K562 (cell line): ENCODE measurements around the gene MTFR2. TPM values are rescaled to one million over a fixed set of nuclear protein-coding genes. Genes with fewer than 3 reads are reported as not detected.

ENCODE experiments used
- ATAC-seq: fragments of 200-7000 bp; cut with Tn5 transposase; 3 replicates; pipeline ENCODE4 v1.9.1; 2020; ENCODE audit warnings: moderate library complexity
- BruUV-seq: library from RNA; stranded (reverse); fragments of 400-500 nt; replicated peaks from 2 replicates; lab custom pipeline; 2021; lab: Mats Ljungman, UMichigan
- CTCF ChIA-PET: fragments of 300-600 bp; formaldehyde crosslinking; extraction: SDS; loops from one replicate; lab custom pipeline; 2021; ENCODE audit warnings: low intra/inter-chr PET ratio; lab: Yijun Ruan, JAX
- POLR2A ChIA-PET: fragments of 300-600, 350-650 bp; sonication (Branson Sonifier 250); formaldehyde crosslinking; extraction: SDS; loops from one replicate; lab custom pipeline; 2021; ENCODE audit warnings: antibody characterized with exemption, inconsistent platforms; lab: Yijun Ruan, JAX
- DNase-seq, 4 experiments: peaks; one replicate each; pipeline versions ENCODE4 v3.0.0 to v3.0.0-alpha.2; 2011 to 2018; ENCODE audit warnings: low spot score in 3 of 4, mixed read lengths in 3 of 4; ENCODE audit errors: extremely low read depth in 1 of 4
- FAIRE-seq: peaks from 2 replicates; lab custom pipeline; 2011; peaks lifted over from hg19 to GRCh38; lab: Jason Lieb, UNC
- H2AFZ ChIP-seq: 2 replicates; pipeline ENCODE4 v1.6.0; 2011; ENCODE audit warnings: low read depth, low read length, control low read depth, inconsistent platforms
- H3K27ac ChIP-seq: fragments of 200-600 bp; 3 replicates; pipeline ENCODE4 v1.8.0; 2011; ENCODE audit warnings: low read depth, mild to moderate bottlenecking, control low read depth, inconsistent platforms, low read length, moderate library complexity, mixed read lengths; ENCODE audit errors: extremely low read depth
- H3K27me3 ChIP-seq, 2 experiments: fragments of 300-600 bp in 1 of 2; 2 replicates in 1 of 2; 3 replicates in 1 of 2; pipeline versions ENCODE4 v1.6.0 to v1.8.0; 2011; ENCODE audit warnings: inconsistent platforms in 2 of 2, low read length in 2 of 2, mild to moderate bottlenecking in 1 of 2, mixed read lengths in 1 of 2, moderate library complexity in 1 of 2; ENCODE audit not compliant: control insufficient read depth in 2 of 2, insufficient read depth in 2 of 2
- H3K36me3 ChIP-seq: fragments of 300-600 bp; 3 replicates; pipeline ENCODE4 v1.8.0; 2011; ENCODE audit warnings: mild to moderate bottlenecking, low read length, inconsistent platforms; ENCODE audit not compliant: control insufficient read depth, insufficient read depth
- H3K4me1 ChIP-seq, 2 experiments: fragments of 200-600 bp in 1 of 2; replicated peaks in 1 of 2; 2 replicates in 1 of 2; 3 replicates in 1 of 2; pipeline versions ENCODE4 v1.5.1 to v1.8.0; 2011; ENCODE audit warnings: inconsistent platforms in 2 of 2, low read length in 2 of 2, mild to moderate bottlenecking in 1 of 2, mixed read lengths in 1 of 2, moderate library complexity in 1 of 2; ENCODE audit not compliant: control insufficient read depth in 2 of 2, insufficient read depth in 2 of 2
- H3K4me2 ChIP-seq: 2 replicates; pipeline ENCODE4 v1.6.1; 2011; ENCODE audit warnings: low read length, control low read depth, inconsistent platforms, mixed read lengths; ENCODE audit not compliant: insufficient read depth
- H3K4me3 ChIP-seq: fragments of 200-600 bp; sonication (generic), shearing (Covaris generic); 2 replicates; pipeline ENCODE4 v1.5.1; 2016; ENCODE audit warnings: control low read depth, inconsistent platforms
- H3K79me2 ChIP-seq: fragments of 200-600 bp; 3 replicates; pipeline ENCODE4 v1.8.0; 2011; ENCODE audit warnings: low read length, inconsistent platforms; ENCODE audit not compliant: control insufficient read depth, insufficient read depth
- H3K9ac ChIP-seq, 2 experiments: 2 replicates each; pipeline versions ENCODE4 v1.6.0 to v1.6.1; 2011; ENCODE audit warnings: low read depth in 2 of 2, low read length in 2 of 2, control low read depth in 1 of 2, inconsistent platforms in 1 of 2, mild to moderate bottlenecking in 1 of 2, mixed read lengths in 1 of 2; ENCODE audit not compliant: insufficient read depth in 1 of 2
- H3K9me1 ChIP-seq: one replicate; pipeline ENCODE4 v1.6.0; 2011; ENCODE audit warnings: inconsistent platforms, mild to moderate bottlenecking, low read length, moderate library complexity; ENCODE audit not compliant: control insufficient read depth, insufficient read depth
- H3K9me3 ChIP-seq: replicated peaks from 2 replicates; pipeline ENCODE4 v1.5.1; 2011; ENCODE audit warnings: low read depth, low read length, inconsistent platforms; ENCODE audit not compliant: control insufficient read depth, insufficient read depth
- H4K20me1 ChIP-seq: replicated peaks from 2 replicates; pipeline ENCODE4 v1.6.1; 2011; ENCODE audit warnings: low read length, inconsistent platforms, mixed read lengths; ENCODE audit not compliant: control insufficient read depth, insufficient read depth
- PBX2 ChIP-seq, 2 experiments: IDR thresholded peaks in 1 of 2; conservative IDR thresholded peaks in 1 of 2; 2 replicates each; pipeline ENCODE4 v1.6.1; 2016; ENCODE audit warnings: low read depth in 2 of 2, mild to moderate bottlenecking in 1 of 2, missing compliant biosample characterization in 1 of 2, missing genetic modification characterization in 1 of 2, moderate library complexity in 1 of 2
- RAD21 ChIP-seq, 2 experiments: fragments of 250-450 bp in 1 of 2; fragments of 450-650 bp in 1 of 2; sonication (Bioruptor Pico) in 1 of 2; formaldehyde crosslinking in 1 of 2; IDR thresholded peaks in 1 of 2; conservative IDR thresholded peaks in 1 of 2; 2 replicates each; pipeline versions ENCODE4 v1.4.0 to v1.8.0; 2020 to 2022; ENCODE audit warnings: mild to moderate bottlenecking in 2 of 2, moderate library complexity in 1 of 2
- WGBS: fragments of 100-300 bp; shearing (Covaris generic); methylation state at CpG from one replicate; pipeline ENCODE4 v1.1.6; 2016; ENCODE audit warnings: low coverage, mixed read lengths; ENCODE audit not compliant: insufficient coverage; ENCODE audit errors: missing lambda C conversion rate; 5-methylcytosine and 5-hydroxymethylcytosine counted together
- in situ Hi-C: fragments of 300-500 bp; cut with MboI; formaldehyde crosslinking; loops from 4 replicates; pipeline ENCODE4 v1.15.0; 2018; ENCODE audit warnings: inconsistent platforms, mixed read lengths
- intact Hi-C: fragments of 100-400 bp; cut with micrococcal nuclease; formaldehyde crosslinking; loops from 2 replicates; pipeline ENCODE4 v1.14.2; 2022
- polyA plus RNA-seq, 8 experiments: library from polyadenylated mRNA; depleted of rRNA in 4 of 8; stranded (reverse) in 5 of 8; unstranded in 3 of 8; fragments of >200 nt; fragmentation: Nextera tagmentation in 2 of 8; fragmentation: Illumina TruSeq in 1 of 8; extraction: Ambion mirVana in 2 of 8; extraction: Trizol in 1 of 8; gene quantifications; 2 replicates each; pipeline versions ENCODE4 v1.2.1 to v1.2.3, GENCODE V29; 2011 to 2014; ENCODE audit warnings: inconsistent platforms in 1 of 8, missing spikeins in 1 of 8
- total RNA-seq, 7 experiments: library from RNA; depleted of rRNA in 6 of 7; stranded (reverse); fragments of >200 nt in 6 of 7; fragmentation: Illumina TruSeq in 2 of 7; extraction: Trizol in 2 of 7; gene quantifications; 2 replicates each; pipeline versions ENCODE4 v1.2.1 to v1.2.3, GENCODE V29; 2011 to 2021; ENCODE audit warnings: low replicate concordance in 1 of 7

MTFR2 gene
- total and polyA plus RNA-seq, 9 of the 15 experiments (the other 6 are each of a cell fraction or from before 2014, with no cell fraction given), result 10.1 to 63.3 (median 45.9) TPM

DNA sequence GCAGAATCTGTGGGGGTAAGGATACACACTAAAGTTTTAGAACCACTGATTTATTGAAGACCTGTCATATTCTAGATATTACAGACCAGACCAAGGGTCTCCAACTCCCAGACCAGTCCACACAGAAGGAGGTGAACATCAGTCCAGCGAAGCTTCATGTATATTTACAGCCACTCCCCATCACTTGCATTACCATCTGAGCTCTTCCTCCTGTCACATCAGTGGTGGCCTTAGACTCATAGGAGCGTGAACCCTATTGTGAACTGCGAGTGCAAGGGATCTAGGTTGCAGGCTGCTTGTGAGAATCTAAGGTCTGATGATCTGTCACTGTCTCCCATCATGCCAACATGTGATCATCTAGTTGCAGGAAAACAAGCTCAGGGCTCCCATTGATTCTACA is 44.5 kb upstream of the MTFR2 start:
- Histone ChIP-seq H4K20me1 (no peaks in the 10 kb centered on the region), H3K36me3 (no peaks in the 10 kb centered on the region), H3K27ac (no peak overlapping the region), H3K4me1 (peaks cover 0 to 7% of the 10 kb centered on the region in 2 experiments; a peak in 3 of 5 replicates), H3K4me2 (no peak overlapping the region), H3K9me3 (no peaks in the 10 kb centered on the region), H2AFZ (no peak overlapping the region), H3K27me3 (no peaks in the 10 kb centered on the region; a peak in 2 of 5 replicates), H3K4me3 (no peak overlapping the region), H3K79me2 (peaks cover 8% of the 10 kb centered on the region; the same call in 2 of the 3 replicates), H3K9me1 (no peaks in the 10 kb centered on the region), H3K9ac (no peak overlapping the region; a peak in 1 of 4 replicates)
- TF ChIP-seq PBX2 (CRISPR knock-in tag; IDR thresholded peaks at IDR 0.05; ENCODE audit: low read depth), result no peak
- TF ChIP-seq PBX2 (tag; conservative IDR thresholded peaks at IDR 0.05; ENCODE audit: low read depth), result 0 out of 2 replicates have a peak, but pooled peaks have one; percentile 16
- no peak for TF ChIP-seq RAD21 (CRISPR knock-in tag; conservative IDR thresholded peaks at IDR 0.05 in 1 of 2, IDR thresholded peaks at IDR 0.05 in 1 of 2)
- 40% methylated on average over 3 of the region's 3 CpGs for WGBS
- ATAC-seq, result no peak
- in situ Hi-C loops, result no loop called here
- ChIA-PET POLR2A (interaction anchor here (1.0 kb wide), 1 partner anchor 21 kb away, joined by 3 read pairs; no protein-coding TSS in a partner anchor), CTCF (no interaction called here)
- no TSS peak for BruUV-seq
- intact Hi-C loops, result loop anchor here (5.0 kb wide), 1 partner anchor 498 kb away; the partner anchor contains the start of gene MAP3K5
- no peak for FAIRE-seq
- DNase-seq, result no peak
